Activated CD8-positive, alpha-beta memory T cell treated with anti-CD3 and anti-CD28 coated beads for 48 hours (primary cell): Measurements from ENCODE around the gene AKAP6.
"Not testable (repeated sequence)": the region's sequence is repeated elsewhere in the genome, so short reads cannot be mapped to it uniquely, and the experiment has no call there.

Source experiments
- DNase-seq, 3 experiments: peaks; one replicate each; pipeline ENCODE4 v3.0.0-alpha.2; 2020; ENCODE audit warnings: low read depth in 2 of 3, low spot score in 2 of 3

AKAP6 gene

GRCh38 chr14:32571995-32572866, 243.1 kb downstream of the AKAP6 start:
- no peak for DNase-seq

DNA sequence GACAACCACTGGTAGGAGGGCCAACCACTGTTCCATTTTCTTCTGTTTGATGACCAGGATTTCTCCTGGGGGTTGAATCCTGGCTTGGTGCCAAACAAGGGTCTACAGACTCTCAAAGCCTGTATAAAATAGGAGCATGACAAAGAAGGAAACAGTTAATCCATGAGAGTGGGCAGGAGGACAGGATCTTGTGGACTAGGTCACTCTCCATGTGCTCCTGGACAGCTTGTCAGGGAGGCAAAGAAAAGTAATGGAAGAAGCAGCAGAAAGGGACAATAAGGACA, 243.7 kb downstream of the AKAP6 start:
- DNase-seq = no peak

DNA sequence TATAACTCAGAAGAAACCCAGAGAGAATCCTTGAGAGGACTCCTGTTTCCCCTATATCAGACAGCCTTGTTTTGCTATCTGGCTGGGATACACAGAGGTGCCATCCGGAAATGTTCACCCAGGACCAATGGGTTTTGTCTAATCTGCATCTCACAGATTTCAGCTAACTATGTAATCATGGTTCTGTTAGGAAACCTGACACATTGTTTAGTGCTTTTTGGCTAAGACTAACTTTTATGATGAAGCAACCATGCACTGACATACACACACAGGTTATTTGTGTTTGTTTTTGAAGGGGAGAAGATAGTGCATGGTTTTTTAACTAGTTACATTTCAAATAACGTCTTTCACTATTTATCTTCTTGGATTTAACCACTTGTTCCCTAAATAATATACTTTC, 245.2 kb downstream of the AKAP6 start:
- no peak for DNase-seq

GRCh38 chr14:32576088-32576795, 247.1 kb downstream of the AKAP6 start:
- DNase-seq = peak in 1 of 3 experiments; percentile 4

GRCh38 chr14:32576977-32577376, 247.9 kb downstream of the AKAP6 start:
- no peak for DNase-seq

DNA sequence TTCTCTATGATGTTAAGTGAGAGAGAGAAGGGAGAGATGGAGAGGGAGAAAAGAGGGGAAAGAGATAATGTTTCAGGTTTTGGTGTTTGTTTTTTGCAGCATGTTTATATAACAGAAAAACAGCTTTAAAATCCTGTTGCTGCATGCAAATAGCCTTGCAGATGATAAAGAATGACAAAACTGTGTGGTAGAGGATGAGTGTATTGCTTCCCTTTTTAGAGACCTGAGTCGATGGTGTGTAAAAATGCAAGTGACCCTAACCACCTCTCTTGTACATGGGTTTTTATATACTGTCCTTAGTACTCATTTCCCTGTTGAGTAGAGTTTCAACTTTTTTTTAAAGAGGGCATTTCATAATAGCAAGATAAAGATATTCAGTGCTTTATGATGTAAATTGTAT, 249.1 kb downstream of the AKAP6 start:
- no peak for DNase-seq

GRCh38 chr14:32583427-32583826, 254.3 kb downstream of the AKAP6 start:
- DNase-seq = not testable (repeated sequence)

- no peak for DNase-seq
Measured at GRCh38 chr14:32584079-32584478, 255.0 kb downstream of the AKAP6 start.

GRCh38 chr14:32587461-32587860, 258.4 kb downstream of the AKAP6 start:
- DNase-seq = no peak

DNA sequence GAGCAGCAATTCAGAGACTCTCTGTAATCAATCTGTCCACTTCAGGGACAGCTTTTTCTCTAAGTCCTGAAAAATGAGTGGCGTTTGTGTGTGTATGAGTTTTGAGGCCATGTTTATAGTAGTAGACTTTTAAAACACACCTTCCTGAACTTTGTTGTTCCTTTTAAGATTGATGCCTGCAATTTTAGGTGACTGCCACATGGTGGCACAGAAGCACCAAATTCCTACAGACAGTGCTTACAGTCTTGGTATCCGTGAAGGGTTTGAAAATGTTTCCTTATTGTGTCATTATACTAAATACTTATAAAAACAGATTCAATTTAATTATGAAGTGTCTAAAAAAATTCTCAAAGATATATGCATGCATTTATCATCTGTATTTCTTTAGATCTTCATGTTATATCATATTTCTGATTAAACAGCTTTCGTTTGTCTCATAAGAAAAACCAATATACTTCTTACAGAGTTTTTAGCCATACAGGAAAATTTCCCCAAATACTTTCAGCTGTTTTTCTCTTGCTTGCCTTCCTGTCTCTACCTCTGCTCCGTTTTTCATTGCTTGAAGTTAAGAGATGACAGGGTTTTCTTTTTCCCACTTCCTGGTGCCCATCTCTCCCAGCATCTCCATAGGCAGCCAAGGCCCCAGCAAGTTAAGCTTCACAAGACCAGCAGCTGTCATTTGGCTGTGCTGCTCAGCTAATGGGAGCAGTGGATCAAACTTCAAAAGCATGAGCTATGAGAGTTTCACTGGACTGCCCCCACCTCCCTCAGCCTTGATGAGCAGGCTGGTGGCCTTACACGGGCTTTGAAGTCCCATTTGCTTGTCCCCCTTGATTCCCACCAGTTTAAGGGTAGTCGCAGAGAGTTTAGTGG, 259.6 kb downstream of the AKAP6 start:
- no peak for DNase-seq

DNA sequence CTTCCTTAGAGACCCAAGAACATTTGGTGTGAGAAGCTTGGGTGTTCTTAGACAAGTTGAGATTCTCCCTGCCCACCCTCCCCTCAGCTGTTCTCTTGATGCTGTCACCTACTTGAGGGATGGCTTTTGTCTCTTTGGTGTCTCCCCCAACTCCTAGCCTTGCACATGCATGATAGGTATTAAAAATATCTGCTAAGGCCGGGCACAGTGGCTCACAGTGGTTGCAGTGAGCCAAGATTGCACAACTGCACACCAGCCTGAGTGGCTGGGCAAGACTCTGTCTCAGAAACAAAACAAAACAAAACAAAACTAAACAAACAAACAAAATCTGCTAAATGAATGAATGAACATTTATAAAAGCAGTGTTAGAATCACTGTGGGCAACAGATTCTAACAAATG, 261.1 kb downstream of the AKAP6 start:
- DNase-seq = no peak

DNA sequence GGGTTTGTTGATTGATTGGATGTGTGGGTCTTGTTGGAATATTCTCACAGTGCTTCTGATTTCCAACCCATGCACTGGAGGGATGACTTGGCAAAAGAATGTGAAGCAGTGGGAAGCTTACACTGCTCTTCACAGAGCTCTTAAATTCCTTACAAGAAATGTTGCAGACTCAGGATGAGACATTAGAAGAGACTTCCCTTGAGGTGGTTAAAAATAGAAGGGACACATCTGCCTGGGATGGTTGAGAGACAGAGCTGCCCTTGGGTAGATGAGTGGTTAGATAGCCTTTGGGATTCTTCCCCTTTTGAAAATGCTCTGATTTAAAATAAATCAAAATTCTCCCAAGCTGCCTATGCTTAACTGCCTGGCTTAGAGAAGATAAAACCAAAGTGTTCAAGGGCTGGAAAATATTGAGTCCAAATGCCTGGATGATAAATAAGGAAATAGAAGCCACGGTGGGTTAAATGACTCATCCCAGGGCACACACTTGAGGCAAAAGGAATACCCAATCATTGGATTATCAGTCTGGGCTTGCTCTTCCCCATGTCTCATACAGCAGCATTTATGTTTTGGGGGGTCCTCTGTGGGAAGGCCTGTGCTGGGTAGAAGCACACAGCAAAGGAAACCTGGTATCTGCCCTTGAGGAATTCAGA, 264.3 kb downstream of the AKAP6 start:
- DNase-seq = no peak

DNA sequence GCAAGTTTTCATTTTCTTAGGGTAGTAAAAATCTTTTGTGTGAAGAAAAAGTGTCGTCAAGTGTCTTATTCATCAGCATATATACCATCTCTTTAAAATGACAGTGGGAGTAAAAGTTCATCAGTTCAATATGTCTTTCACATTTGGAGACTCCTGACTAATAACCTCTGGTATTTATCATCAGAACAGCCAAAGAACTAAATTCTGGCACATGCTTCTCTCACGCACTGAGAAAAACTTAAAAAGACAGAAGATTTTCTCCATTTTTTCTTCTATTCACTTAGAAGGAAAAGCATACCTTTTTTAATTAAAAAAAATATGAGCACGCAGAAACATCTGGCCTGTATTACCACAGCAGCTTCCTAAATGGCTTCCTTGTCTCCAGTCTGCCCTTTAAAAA, 265.7 kb downstream of the AKAP6 start:
- no peak for DNase-seq

- no peak for DNase-seq
Measured at GRCh38 chr14:32595497-32595896, 266.4 kb downstream of the AKAP6 start.

DNA sequence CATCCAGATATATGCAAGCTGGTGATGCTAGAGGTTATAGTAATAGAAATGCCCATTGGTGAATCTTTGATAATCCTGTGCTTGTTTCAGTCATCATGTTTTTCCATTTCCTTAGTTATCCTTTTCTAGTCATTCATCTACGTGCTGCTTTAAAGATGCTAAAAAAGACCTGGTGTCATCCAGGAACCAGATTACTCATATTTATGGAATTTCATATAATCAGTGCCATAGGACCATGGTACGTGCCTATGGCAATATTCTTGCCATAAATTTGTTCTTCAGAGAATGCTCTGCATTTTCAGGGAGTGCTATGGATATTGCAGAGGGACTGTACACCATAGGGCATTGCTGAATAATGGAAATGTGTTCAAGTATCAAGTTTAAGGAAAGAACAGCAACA, 267.3 kb downstream of the AKAP6 start:
- no peak for DNase-seq

GRCh38 chr14:32597771-32598170, 268.7 kb downstream of the AKAP6 start:
- DNase-seq = no peak

DNA sequence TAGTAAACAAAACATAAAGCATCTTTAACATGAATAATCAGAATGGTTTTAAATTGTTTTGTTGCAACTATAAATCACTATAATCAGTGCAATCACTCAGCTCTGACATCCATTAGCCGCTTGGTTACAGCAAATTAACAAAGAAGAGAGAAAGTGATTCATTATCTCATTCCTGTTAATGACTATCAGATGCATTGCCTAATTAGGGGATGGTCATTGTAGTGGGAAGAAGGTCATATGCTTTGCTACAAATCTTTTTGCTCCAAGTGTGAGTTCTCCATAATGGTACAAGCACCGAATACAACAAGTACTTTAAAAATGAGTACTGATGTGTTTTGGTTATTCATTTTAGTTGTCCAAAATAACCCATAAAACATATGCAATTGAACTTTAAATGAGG, 272.0 kb downstream of the AKAP6 start:
- no peak for DNase-seq

DNA sequence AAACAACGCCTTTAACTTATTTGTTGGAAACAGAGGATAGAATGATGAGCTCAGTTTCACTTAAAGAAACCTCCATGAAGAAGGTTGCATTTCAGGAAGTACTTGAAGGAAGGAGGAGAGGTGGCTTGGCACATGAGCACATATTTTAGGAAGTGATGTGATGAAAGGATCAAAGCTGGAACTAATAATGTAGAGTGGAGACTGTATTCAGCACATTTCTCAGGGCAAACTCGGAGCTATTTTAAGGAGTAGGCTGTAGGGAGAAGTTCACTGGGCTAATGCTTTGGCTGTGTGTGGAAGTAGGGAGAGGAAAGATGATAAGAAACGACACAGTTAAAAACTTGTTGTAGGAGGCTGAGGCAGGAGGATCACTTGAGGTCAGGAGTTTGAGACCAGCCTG, 272.8 kb downstream of the AKAP6 start:
- DNase-seq = no peak

- no peak for DNase-seq
Measured at GRCh38 chr14:32602699-32603098, 273.6 kb downstream of the AKAP6 start.

DNA sequence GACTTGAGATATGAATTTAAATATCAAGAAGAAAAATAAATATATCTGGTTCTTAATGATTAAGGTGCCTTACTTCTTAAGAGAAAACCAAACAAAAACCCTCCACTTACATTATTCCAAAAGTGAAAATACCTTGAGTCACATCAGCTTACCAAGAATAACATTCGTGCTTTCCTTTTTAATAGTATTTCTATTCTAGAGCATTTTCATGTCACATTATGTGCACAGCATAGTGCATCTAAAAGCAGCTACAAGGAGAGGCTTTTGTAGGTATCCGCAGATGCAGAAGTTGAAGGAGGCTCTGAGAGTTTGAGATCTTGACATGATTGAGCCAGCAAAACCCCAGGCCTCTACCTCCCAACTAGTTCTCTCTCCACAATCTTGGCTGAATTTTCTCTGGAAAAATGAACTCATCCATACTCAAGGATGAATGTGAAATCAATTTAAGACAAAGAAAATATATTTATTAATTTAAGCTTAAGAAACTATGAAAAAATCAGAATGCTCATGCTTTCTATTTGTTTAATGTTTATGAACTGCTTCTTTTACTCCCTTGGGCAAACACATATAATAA, 275.0 kb downstream of the AKAP6 start:
- DNase-seq = no peak

DNA sequence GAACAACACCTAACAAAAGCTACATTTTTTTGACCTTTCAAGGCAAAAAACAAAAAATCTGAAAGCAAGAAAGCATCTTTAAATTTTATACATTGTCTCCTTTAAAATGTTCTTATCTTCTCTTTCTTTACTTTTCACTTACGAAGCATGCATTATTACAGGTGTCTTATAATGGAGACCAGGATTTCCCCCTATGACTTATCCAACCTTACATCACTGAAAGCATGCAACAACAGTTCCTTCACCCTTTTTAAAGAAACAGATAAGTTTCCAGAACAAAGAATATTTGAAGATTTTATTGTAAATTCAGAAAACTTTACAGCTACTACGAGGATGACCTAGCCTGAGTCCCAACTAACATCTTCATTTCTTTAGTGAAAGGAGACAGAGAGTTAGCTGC, 277.2 kb downstream of the AKAP6 start:
- no peak for DNase-seq
